Endothelial cell of umbilical vein (primary cell): Measurements from ENCODE around the gene BBX. TPM values are rescaled to one million over a fixed set of nuclear protein-coding genes. Genes with fewer than 3 reads are reported as not detected.

Experiments used
- BruUV-seq: library from RNA; stranded (reverse); fragments of 400-500 nt; replicated peaks from 2 replicates; lab custom pipeline; 2021; lab: Mats Ljungman, UMichigan
- CTCF ChIA-PET: fragments of 300-600, 350-600 bp; sonication (Branson Sonifier 250); formaldehyde crosslinking; loops from one replicate; lab custom pipeline; 2021; ENCODE audit warnings: antibody characterized with exemption, inconsistent platforms; lab: Charles Lee
- POLR2A ChIA-PET: fragments of 300-600, 350-600 bp; sonication (Branson Sonifier 250); formaldehyde crosslinking; loops from one replicate; lab custom pipeline; 2021; ENCODE audit warnings: antibody characterized with exemption, inconsistent platforms; lab: Charles Lee
- DNase-seq: peaks from one replicate; pipeline ENCODE4 v3.0.0-alpha.2; 2011; ENCODE audit warnings: low read depth, low spot score
- FAIRE-seq: peaks from 2 replicates; lab custom pipeline; 2011; peaks lifted over from hg19 to GRCh38; lab: Jason Lieb, UNC
- H2AFZ ChIP-seq: 2 replicates; pipeline ENCODE4 v1.6.0; 2012; ENCODE audit warnings: low read depth, low read length, control low read depth, inconsistent platforms
- H3K27ac ChIP-seq: 2 replicates; pipeline ENCODE4 v1.5.1; 2011; ENCODE audit warnings: low read depth, mild to moderate bottlenecking, control low read depth, low read length, moderate library complexity; ENCODE audit not compliant: insufficient read depth
- H3K27me3 ChIP-seq, 2 experiments: 2 replicates each; pipeline versions ENCODE4 v1.6.0 to v1.6.1; 2011; ENCODE audit warnings: low read length in 2 of 2, mixed read lengths in 1 of 2; ENCODE audit not compliant: control insufficient read depth in 2 of 2, insufficient read depth in 2 of 2
- H3K36me3 ChIP-seq, 2 experiments: 2 replicates in 1 of 2; 3 replicates in 1 of 2; pipeline ENCODE4 v1.5.1; 2011; ENCODE audit warnings: low read length in 2 of 2, mild to moderate bottlenecking in 1 of 2, moderate library complexity in 1 of 2; ENCODE audit not compliant: control insufficient read depth in 2 of 2, insufficient read depth in 2 of 2; ENCODE audit errors: extremely low read depth in 1 of 2
- H3K4me1 ChIP-seq: 3 replicates; pipeline ENCODE4 v1.5.1; 2011; ENCODE audit warnings: mild to moderate bottlenecking, low read length; ENCODE audit not compliant: control insufficient read depth, insufficient read depth; ENCODE audit errors: extremely low read depth
- H3K4me2 ChIP-seq: 2 replicates; pipeline ENCODE4 v1.6.1; 2011; ENCODE audit warnings: low read length, control low read depth, mixed read lengths; ENCODE audit not compliant: insufficient read depth
- H3K4me3 ChIP-seq, 3 experiments: fragments of 200-600 bp in 1 of 3; sonication (generic), shearing (Covaris generic) in 1 of 3; replicated peaks in 1 of 3; 2 replicates each; pipeline ENCODE4 v1.5.1; 2011 to 2016; ENCODE audit warnings: control low read depth in 3 of 3, low read length in 3 of 3, mild to moderate bottlenecking in 2 of 3, inconsistent platforms in 1 of 3, low read depth in 1 of 3, moderate library complexity in 1 of 3; ENCODE audit not compliant: insufficient read depth in 1 of 3
- H3K79me2 ChIP-seq: 2 replicates; pipeline ENCODE4 v1.6.0; 2012; ENCODE audit warnings: low read length, inconsistent platforms; ENCODE audit not compliant: control insufficient read depth, insufficient read depth
- H3K9ac ChIP-seq: replicated peaks from 2 replicates; pipeline ENCODE3; 2011; ENCODE audit warnings: low read length, control low read depth; ENCODE audit not compliant: insufficient read depth; ENCODE audit errors: extremely low read depth
- H3K9me1 ChIP-seq: replicated peaks from 3 replicates; pipeline ENCODE4 v1.6.0; 2011; ENCODE audit warnings: mild to moderate bottlenecking, low read length; ENCODE audit not compliant: control insufficient read depth, insufficient read depth; ENCODE audit errors: extremely low read depth
- H3K9me3 ChIP-seq: replicated peaks from 2 replicates; pipeline ENCODE4 v1.5.1; 2012; ENCODE audit warnings: low read length, inconsistent platforms; ENCODE audit not compliant: control insufficient read depth, insufficient read depth
- H4K20me1 ChIP-seq: replicated peaks from 2 replicates; pipeline ENCODE3; 2011; ENCODE audit warnings: mild to moderate bottlenecking, low read length; ENCODE audit not compliant: control insufficient read depth, insufficient read depth; ENCODE audit errors: extremely low read depth
- CTCF ChIP-seq, 2 donors: IDR thresholded peaks; 1 replicate in 1 of 2; 2 replicates in 1 of 2; pipeline ENCODE4 v1.5.1; 2011; ENCODE audit warnings: low read length in 2 of 2, mild to moderate bottlenecking in 2 of 2, moderate library complexity in 2 of 2, control low read depth in 1 of 2, inconsistent platforms in 1 of 2, low read depth in 1 of 2; ENCODE audit not compliant: insufficient read depth in 1 of 2; ENCODE audit errors: extremely low read depth in 1 of 2
- FOS ChIP-seq: IDR thresholded peaks from 2 replicates; pipeline ENCODE4 v1.6.1; 2011; ENCODE audit warnings: mild to moderate bottlenecking, low read length, moderate library complexity, borderline replicate concordance; ENCODE audit not compliant: insufficient read depth
- GATA2 ChIP-seq: IDR thresholded peaks from 2 replicates; pipeline ENCODE4 v1.7.0; 2011; ENCODE audit warnings: low read depth, mild to moderate bottlenecking, moderate library complexity, mixed read lengths, low read length; ENCODE audit not compliant: insufficient read length, insufficient read depth
- MAX ChIP-seq: IDR thresholded peaks from 2 replicates; pipeline ENCODE4 v1.6.1; 2011; ENCODE audit not compliant: insufficient read depth, insufficient read length
- MYC ChIP-seq: IDR thresholded peaks from one replicate; pipeline ENCODE4 v1.6.1; 2011; ENCODE audit warnings: mild to moderate bottlenecking, low read depth, low read length
- POLR2A ChIP-seq: IDR thresholded peaks from 2 replicates; pipeline ENCODE4 v1.6.1; 2012; ENCODE audit warnings: low read depth, mild to moderate bottlenecking, control low read depth, low read length
- POLR2AphosphoS5 ChIP-seq: IDR thresholded peaks from 2 replicates; pipeline ENCODE4 v1.6.1; 2012; ENCODE audit warnings: low read depth, mild to moderate bottlenecking, control low read depth, low read length, moderate library complexity; ENCODE audit not compliant: insufficient read depth
- dilution Hi-C: fragments of 300-500 bp; cut with MboI; formaldehyde crosslinking; loops from one replicate; pipeline ENCODE4 v1.15.0; 2019; ENCODE audit warnings: low sequenced_read_pairs; ENCODE audit not compliant: extremely low pct_ligation_motif_present
- intact Hi-C: fragments of 100-400 bp; cut with micrococcal nuclease; formaldehyde crosslinking; loops from one replicate; pipeline ENCODE4 v1.10.0; 2022
- polyA plus RNA-seq, 4 experiments: library from polyadenylated mRNA; depleted of rRNA in 3 of 4; stranded (reverse) in 3 of 4; unstranded in 1 of 4; fragments of >200 nt; gene quantifications; 2 replicates each; pipeline versions ENCODE4 v1.2.1 to v1.2.3, GENCODE V29; 2011 to 2012; ENCODE audit warnings: missing spikeins in 1 of 4
- total RNA-seq: library from RNA; stranded (reverse); gene quantifications from 2 replicates; pipeline ENCODE4 v1.2.3, GENCODE V29; 2021

Gene BBX
- total and polyA plus RNA-seq, 2 donors (not counting 3 experiments of a cell fraction or from before 2014, with no cell fraction given), result 21.4 to 43.4 TPM

GRCh38 chr3:107803170-107803569, 280.4 kb downstream of the BBX start:
- Histone ChIP-seq H4K20me1 (no peaks in the 10 kb centered on the region), H3K9me1 (no peaks in the 10 kb centered on the region), H3K4me2 (no peak overlapping the region), H3K36me3 (peaks cover 5 to 14% of the 10 kb centered on the region in 2 experiments), H3K27me3 (no peaks in the 10 kb centered on the region), H3K9ac (no peak overlapping the region), H3K9me3 (no peaks in the 10 kb centered on the region), H3K4me1 (no peaks in the 10 kb centered on the region), H2AFZ (no peak overlapping the region), H3K4me3 (no peak overlapping the region), H3K79me2 (no peaks in the 10 kb centered on the region), H3K27ac (no peak overlapping the region)
- intact Hi-C loops, result no loop called here
- FAIRE-seq (no peak), DNase-seq (no peak)
- TF ChIP-seq CTCF (IDR thresholded peaks at IDR 0.05; ENCODE audit: extremely low read depth in 1 of 2, insufficient read depth in 1 of 2, low read depth in 1 of 2, low read length in 2 of 2) (no peak), MYC (no peak), POLR2A (no peak), GATA2 (no peak), FOS (no peak), MAX (no peak), POLR2AphosphoS5 (no peak)
- dilution Hi-C loops, result no loop called here
- POLR2A ChIA-PET, result no interaction called here
- CTCF ChIA-PET, result interaction anchor here (1.0 to 2.2 kb wide), 2 partner anchors 8 to 127 kb away, joined by 3 to 7 read pairs; no protein-coding TSS in a partner anchor
- no TSS peak for BruUV-seq
